SKM-1 treated with dmso at 0.1 percent for 144 hours (cell line): ENCODE data around the gene RBPJ.

Experiments
- DNase-seq: peaks from one replicate; lab custom pipeline; 2025; ENCODE audit not compliant: unreplicated experiment; lab: John Stamatoyannopoulos, UW

Gene RBPJ

DNA sequence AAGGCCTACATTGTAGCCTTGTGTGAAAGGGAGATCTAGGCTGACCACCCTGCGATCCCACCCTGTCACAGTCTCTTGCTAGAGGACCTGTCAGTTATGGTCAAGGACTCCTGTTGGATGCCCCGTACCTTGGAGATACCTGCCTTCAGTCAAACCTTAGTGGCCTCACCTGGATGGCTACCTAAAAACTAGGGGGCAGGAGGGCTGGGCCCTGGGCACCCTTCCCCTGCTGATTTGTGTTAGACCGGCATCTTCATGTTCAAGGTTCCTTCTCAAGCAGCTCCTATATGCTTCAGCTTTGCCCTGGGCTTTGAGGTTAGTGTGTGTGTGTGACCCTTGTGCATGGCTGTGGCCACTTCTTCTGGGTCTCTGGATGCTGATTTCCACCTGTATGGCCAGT, 134.1 kb downstream of the RBPJ start:
- DNase-seq, result no peak

DNA sequence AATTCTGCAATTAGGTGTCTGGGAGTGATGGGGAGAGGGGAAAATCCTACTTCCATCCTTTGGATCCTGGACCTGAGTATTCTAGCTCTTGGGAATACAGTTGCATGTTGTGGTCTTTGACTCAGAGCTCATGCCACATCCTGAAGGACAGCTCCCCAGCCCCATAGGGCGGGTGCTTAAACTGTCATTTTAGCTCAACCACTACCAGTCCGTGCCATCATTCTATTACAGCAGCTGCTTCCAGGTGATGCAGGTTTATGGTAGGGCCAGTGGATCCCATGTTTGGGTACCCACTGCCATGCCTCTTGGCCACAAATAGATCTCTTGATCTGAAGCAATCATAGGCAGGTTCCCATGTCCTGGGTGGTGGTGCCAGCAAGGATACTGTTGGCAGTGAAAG, 134.8 kb downstream of the RBPJ start:
- no peak for DNase-seq

DNA sequence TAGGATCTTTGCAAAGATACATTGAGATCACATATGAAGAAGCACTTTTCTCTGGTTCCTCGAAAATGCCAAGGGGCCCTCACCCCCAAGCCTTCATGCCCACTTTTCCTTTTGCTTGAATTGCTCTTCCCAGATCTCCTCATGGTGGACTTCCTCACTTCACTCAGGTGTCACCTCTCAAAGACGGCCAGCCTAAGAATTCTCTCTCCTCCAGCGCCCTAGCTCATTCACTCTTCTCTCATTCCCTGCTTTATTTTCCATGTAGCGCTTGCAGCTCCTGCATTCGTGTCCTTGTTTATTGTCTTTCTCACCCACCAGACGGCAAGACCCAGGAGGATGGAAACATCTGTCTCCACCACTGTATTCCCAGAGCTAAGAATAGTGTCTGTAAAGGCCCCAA, 136.6 kb downstream of the RBPJ start:
- no peak for DNase-seq

DNA sequence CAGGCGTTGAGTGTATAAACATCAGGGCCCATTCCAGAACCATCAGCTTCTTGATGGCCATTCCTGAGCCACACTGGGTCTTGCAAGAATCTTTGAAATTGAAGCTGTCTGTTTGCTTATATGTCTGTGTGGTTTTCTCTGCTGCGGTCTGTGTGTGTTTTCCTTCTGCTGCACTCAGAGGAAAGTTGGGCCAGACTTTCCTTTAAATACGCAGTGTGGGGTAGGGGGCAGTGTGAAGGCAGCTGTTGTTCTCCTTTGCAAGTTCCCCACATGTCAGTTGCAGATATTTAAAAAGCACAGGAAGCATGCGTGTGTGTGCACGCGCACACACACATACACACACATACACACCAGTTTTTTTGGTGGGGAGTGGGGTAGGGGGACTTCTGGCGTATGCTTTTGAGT, 137.3 kb downstream of the RBPJ start:
- no peak for DNase-seq

DNA sequence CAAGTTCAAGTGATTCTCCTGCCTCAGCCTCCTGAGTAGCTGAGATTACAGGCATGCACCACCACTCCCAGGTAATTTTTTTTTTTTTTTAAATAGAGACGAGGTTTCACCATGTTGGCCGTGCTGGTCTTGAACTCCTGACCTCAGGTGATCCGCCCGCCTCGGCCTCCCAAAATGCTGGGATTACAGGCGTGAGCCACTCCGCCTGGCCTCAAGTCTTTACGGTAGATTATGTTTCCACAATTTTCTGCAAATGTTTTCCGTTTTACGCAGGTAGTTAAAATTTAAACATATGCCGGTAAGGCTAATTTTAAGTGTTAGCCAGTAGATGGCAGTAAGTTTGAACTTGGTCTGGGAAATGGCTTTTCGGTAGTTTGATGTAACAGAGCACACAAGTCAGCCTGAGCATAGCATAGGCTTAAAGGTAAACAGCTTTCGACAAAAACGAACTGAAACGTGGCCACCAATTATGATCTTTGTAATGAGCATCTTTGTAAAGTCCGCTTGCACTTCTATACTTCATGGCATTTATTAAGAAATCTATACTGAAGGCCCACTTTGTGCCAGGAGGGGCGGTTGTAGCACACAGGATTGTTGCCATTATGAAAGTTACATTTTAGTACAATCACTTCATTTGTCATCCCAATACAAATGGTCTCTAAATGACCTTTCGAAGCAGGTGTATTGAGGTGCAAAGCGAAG, 138.4 kb downstream of the RBPJ start:
- peak; percentile 66 for DNase-seq

DNA sequence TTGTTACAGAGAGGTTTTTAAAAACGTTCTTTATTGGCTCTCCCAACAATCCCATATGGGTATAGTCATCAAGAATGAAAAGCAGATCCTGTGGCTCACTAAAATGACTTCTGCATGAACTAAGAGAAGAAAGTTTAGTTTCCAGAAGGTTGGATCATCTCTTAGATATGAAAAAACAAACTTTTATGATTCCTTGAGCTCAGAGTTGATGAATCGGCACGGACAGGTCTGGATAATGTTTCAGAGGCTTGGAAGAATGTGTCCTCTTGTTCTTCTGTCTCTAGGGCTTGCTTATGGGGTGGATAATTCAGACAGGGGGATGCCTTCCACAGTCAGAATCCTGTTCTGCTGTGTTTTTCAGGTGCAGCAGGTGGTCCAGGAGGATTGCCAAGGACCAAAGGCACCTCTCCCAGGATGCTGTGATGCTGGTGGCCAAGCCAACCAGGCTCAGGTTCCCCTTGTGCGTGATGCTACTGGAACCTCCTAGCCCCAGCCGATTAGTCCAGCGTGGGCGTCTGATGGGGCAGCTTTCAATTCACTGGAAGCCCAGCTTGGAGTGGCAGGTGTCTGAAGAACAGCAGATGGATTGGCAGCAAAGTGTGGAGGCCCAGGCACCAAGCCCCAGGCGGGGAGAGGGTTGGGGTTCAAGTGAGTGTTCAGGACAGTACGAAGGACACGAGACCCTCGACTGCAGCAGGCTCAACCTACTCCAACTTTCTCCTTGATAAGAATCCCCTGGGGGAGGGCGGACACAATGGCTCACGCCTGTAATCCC, 139.1 kb downstream of the RBPJ start:
- no peak for DNase-seq

DNA sequence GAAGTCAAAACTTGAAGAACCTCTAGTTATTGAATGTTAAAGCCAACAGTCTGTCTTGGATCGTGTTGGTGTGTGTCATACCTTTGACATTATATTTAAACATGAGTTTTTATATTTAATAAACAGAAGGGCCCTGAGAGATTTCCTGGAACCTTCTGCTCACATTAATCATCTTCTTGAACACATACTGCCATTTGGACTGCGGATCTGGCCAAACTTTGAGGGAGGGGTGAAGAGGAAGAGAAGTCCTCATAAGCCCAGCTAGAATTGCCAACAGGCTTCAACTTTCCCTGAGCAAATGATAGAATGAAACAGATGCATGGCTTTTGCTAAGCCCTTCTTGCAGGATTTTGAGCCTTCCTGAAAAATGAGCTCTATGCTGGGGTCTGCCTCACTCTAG, 142.1 kb downstream of the RBPJ start:
- no peak for DNase-seq

DNA sequence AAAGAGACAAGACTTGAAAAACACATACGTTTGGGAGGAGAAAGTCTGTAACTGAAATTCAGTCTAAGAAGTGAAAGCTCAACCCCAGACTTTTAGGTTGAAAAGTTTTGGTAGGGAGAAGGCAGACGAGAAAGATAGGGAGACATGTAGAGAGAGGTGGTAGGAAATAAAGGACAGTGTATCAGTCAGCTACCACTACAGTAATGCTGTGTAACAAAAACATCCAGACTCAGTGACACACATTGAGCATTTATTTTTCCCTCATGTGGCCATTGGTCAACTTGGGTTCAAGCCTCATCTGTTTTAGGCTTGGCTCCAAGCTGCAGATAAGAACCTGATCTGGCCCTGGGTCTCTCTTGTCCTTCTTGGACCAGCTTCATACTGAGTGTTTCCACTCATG, 142.6 kb downstream of the RBPJ start:
- no peak for DNase-seq

DNA sequence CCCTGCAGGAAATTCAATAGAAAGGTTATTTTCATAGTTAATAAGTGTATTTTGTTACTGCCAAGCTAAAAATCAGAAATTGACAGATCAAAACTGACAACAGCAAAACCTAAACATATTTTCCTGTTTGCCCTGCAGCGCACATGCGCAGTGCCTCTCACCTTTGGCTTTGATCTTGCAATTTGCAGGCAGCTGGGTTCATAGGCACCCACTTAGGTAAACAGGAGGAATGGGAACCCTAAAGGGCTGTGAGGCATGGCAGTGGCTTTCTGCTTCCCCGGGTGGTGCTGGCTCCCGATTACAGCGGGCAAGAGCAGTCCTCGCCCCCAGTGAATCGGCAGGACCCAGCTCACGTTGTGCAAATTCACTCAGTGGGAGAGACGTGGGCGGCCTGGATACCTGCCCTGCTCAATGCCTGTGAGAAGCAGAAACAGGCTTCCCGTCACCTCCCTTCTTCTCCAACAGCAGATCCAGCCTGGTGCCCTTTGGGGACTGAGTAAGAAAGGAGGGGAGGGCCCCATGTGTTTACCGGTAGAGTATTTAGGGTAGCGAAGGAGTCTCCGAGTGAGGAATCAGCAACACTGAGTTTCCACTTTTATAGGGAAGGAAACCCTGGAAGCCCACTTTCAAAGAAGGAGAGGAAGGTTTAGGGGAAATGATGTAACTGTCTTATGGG, 143.7 kb downstream of the RBPJ start:
- no peak for DNase-seq

DNA sequence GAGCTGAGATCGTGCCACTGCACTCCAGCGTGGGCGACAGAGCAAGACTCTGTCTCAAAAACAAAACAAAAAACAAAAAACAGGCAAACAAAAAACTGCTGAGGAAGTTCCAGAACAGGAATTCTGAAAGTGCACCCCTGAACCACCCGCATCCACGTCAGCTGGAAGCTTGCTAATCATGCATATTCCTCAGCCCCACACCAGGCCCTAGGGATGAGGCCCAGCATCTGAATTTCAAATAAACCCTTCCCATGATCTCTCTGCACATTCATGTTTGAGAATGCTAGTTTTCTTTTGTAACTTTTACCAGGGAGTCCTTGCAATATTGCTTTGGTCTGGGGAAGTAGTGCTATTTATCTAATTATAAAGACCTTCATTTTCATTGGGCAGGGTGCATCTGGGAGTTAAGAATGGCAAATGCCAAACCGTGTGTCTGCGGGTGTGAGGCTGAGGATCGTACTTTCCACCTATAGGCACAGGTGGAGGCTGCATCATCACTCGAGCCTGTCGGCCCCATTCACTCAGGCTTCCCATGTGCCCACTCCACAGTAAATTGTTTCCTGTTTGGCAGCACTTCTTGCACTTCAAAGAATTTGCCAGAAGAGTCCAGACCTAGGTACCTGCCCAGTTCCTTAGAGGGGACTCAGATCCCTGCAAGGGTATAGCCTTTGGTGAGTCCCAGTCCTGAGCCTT, 145.9 kb downstream of the RBPJ start:
- no peak for DNase-seq

DNA sequence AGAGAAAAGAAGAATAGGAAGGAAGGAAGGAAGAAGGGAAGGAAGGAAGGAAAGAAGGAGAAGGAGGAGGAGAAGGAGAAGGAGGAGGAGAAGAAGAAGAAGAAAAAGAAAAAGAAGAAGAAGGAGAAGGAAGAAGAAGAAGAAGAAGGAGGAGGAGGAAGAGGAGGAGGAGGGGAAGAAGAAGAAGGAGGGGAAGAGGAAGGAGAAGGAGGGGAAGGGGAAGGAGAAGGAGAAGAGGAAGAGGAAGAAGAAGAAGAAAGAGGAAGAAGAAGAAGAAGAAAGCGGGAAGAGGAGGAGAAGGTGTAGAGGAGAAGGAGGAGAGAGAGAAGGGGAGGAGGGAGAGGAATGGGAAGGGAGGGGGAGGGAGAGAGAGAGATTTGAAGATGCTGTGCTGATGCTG, 146.9 kb downstream of the RBPJ start:
- no peak for DNase-seq

DNA sequence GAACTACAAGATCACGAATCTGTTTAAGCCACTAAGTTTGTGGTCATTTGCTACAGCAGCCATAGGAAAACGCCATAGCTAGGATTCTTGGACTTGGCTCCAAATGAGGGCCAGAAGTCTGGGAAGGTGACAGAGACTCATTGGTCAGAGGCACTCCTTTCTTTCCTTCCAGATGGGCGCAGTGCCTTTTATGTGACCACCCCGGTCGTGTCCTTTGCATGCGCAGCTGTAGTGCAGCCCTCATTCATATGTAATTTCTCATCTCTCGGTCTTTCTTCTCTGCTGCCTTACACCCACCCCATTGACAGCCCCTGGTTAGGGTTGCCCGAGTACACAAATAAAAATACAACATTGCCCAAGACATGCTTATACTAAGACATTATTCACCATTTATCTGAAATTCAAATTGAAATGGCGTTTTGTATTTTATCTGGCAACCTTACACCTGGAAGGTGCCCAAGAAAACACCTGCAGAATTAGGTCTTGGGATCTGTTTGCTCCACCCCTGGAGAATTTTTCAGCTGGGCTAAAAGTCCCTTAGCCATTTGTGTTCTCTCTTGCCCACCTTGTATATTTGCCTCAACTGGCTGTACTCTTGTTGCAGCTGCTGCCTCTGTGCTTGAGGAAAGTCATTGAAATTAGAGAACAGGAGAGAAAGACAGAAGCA, 147.6 kb downstream of the RBPJ start:
- no peak for DNase-seq

DNA sequence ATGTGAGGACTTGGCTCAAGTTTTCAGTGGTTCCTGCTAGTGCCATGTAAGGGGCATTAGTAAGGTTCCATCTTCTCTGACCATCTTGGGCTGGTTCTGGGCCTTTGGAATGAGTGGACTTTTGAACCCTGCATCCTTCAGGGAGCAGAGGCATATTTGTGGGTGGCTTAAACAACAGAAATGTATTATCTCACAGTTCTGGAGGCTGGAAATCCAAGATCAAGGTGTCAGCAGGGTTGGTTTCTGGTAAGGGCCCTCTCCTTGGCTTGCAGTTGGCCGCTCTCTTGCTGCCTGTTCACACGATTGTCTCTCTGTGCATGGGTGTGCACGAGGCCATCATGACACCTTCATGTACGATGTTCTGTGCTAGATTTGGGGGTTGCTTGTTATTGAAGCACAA, 148.2 kb downstream of the RBPJ start:
- DNase-seq, result no peak

DNA sequence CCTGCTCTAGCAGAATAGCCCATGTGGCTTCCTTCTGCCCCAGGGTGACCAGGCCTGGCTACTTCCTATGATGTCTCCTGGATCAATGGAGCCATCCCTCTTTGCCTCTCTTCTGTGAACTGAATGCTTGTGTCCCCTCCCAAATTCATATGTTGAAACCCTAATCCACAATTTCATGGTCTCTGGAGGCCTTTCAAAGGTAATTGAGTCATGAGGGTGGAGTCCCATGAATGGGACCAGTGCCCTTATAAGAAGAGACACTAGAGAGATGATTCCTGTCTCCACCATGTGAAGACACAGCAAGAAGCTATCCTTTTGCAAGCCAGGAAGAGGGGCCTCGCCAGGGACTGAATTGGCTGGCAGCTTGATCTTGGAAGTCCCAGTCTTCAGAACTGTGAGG, 151.1 kb downstream of the RBPJ start:
- DNase-seq, result no peak

DNA sequence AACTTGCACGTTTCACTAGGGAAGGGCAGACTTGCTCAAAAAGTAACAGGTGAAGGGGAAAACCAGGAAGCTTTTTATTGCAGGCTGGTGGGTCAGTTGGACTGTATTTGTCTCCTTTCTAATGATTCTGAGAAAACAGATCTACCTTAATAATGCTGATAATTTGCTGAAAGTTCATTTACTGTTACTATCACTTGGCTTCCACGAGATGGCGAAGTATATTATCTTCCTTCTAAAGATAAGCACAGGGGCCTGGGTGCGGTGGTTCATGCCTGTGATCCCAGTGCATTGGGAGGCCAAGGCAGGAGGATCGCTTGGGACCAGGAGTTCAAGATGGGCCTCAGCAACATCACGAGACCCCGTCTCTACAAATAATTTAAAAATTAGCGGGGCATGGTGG, 153.1 kb downstream of the RBPJ start:
- DNase-seq, result no peak

DNA sequence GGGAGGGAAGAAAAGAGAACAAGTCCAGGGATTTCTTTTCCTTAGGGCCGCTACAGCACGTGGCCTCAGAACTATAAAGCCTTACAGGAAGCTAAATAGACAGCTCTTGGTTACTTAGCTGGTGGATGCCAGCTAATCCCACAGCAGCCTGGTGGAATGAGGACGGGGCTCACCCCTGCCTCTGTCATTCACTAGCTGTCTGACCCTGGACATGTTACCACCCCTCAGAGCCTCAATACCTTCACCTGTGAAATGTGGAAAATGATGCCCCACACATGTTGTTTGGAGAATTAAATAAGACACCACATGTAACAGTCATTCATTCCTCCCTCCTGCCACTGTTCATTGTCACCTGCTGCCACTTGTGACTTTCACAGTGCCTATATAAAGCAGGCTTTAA, 153.7 kb downstream of the RBPJ start:
- DNase-seq, result no peak

DNA sequence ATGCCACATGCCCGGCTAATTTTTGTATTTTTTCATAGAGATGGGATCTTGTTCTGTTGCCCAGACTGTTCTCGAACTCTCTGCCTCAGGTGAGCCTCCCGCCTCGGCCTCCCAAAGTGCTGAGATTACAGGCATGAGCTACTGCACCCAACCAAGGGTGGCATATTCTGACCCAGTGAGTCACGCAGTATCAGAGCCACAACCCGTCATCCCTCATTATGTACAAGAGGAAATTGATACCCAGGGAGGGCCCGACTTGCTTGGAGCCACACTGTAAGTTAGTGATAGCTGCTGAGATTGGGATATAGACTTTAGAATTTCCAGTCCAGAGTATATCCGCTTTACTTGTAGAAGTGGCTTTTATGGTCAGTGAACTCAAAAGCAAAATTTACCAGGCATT, 154.9 kb downstream of the RBPJ start:
- no peak for DNase-seq

DNA sequence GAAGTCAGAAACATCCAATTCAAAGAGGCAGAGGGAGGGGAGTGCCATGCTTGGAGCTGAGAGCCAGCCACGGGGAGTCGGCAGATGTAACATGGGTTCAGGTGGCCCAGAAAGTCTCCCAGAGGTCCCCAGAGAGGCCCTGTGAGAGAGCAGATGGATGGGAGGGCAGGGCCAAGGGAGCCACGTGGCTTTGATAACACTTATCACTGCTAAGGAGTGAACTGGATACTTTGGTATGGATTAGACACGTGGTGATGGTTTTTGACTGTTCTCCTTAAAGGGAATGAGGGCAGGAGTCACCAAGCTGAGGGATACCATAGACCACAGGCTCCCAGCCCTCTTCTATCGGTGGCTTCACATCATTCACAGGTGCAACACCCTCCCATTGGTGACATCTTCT, 155.7 kb downstream of the RBPJ start:
- DNase-seq, result no peak

DNA sequence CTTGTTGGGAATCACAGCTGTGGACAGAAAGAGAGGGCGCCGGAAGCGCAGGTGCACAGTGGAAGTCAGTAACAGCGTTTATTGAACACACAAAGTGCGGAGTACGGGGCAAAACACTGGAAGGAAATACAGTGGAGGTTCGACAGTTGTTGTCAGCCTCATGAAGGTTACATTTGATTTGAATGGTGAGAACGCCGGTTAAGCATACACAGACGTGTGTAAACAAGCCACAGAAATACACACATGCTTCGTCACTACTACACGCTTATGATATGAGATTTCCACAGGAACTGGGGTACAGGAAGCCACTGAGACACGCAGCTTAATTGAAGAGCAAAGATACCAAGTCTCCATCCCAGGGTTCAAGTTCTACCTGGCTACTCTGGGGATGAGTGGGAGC, 157.5 kb downstream of the RBPJ start:
- DNase-seq, result no peak

DNA sequence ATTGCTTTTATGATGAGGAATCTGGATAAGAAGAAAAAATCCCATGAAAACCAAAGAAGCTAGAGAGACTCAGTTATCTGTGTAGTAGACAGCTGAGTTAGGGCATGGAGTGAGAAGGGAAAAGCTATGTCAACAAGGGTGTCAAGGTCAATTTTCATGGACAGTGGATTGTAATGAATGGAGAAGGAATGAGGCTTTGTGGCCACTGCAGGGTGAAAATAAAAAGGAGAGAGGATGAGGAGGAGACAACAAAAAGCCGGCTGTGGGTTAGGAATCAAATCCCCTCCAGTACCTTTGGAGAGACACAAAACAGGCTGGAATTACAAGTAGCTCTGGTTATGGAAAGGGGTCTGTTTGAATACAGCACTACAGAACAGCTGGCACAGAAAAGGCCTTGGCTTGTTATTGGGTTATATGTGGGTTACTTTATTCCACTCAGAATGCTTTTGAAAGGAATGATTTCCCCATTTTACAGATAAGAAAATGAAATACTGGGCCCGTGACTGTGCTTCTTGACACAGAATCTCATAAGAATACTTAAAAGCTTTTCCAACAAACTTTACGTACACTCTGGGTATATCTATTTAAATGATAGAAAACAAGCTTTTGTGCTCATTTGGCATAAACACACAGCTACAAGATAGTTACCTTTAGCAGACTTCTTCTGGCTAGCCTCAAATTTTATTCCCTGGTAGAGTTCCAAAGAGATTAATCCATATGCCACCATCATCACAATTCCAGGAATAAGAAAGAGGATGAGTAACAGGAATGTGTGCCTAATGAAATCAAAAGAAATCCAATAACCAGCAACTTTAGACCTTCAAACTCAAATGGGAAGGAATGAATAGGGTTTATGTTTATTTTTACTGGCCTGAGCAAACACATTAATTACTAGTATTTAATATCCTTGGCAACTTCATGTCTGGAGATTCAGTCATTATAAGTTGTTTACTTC, 162.0 kb downstream of the RBPJ start:
- DNase-seq, result no peak
